CD4-positive, alpha-beta T cell (primary cell): ENCODE measurements around the gene KDM4E. TPM values are rescaled to one million over a fixed set of nuclear protein-coding genes. Genes with fewer than 3 reads are reported as not detected.

ENCODE experiments used
- ATAC-seq: fragments of 200-7000 bp; cut with Tn5 transposase; one replicate; pipeline ENCODE4 v1.10.0; 2022; ENCODE audit warnings: mild to moderate bottlenecking; ENCODE audit not compliant: poor library complexity
- CTCF ChIA-PET: fragments of 350-600 bp; sonication (Branson Sonifier 250); formaldehyde crosslinking; loops from one replicate; lab custom pipeline; 2021; ENCODE audit warnings: antibody characterized with exemption, inconsistent platforms; lab: Charles Lee
- POLR2A ChIA-PET: fragments of 350-600 bp; sonication (Branson Sonifier 250); formaldehyde crosslinking; loops from one replicate; lab custom pipeline; 2021; ENCODE audit warnings: antibody characterized with exemption, inconsistent platforms; lab: Charles Lee
- DNase-seq, 14 experiments: peaks; one replicate each; pipeline ENCODE4 v3.0.0-alpha.2; 2013 to 2020; ENCODE audit warnings: mixed read lengths in 2 of 14
- H3K27ac ChIP-seq, 2 donors: one replicate each; pipeline versions ENCODE4 v1.5.1 to v1.7.0; 2013; ENCODE audit warnings: low read length in 2 of 2, low read depth in 1 of 2, mild to moderate bottlenecking in 1 of 2
- H3K27me3 ChIP-seq, 2 experiments: 1 replicate in 1 of 2; 2 replicates in 1 of 2; pipeline versions ENCODE4 v1.6.1 to v1.7.0; 2013; ENCODE audit warnings: low read length in 2 of 2, control low read depth in 1 of 2, mild to moderate bottlenecking in 1 of 2, moderate library complexity in 1 of 2; ENCODE audit not compliant: insufficient read depth in 2 of 2, control insufficient read depth in 1 of 2
- H3K36me3 ChIP-seq: one replicate; pipeline ENCODE4 v1.6.1; 2013; ENCODE audit warnings: low read length, control low read depth; ENCODE audit not compliant: insufficient read depth
- H3K4me1 ChIP-seq: one replicate; pipeline ENCODE4 v1.6.1; 2013; ENCODE audit warnings: low read length, control low read depth; ENCODE audit not compliant: insufficient read depth
- H3K4me3 ChIP-seq: one replicate; pipeline ENCODE4 v1.5.1; 2013; ENCODE audit warnings: mild to moderate bottlenecking, low read length, moderate library complexity
- H3K9me3 ChIP-seq, 2 experiments: 1 replicate in 1 of 2; 2 replicates in 1 of 2; pipeline versions ENCODE4 v1.6.1 to v1.7.0; 2013; ENCODE audit warnings: low read length in 2 of 2, mild to moderate bottlenecking in 2 of 2, control low read depth in 1 of 2, moderate library complexity in 1 of 2; ENCODE audit not compliant: control insufficient read depth in 1 of 2, insufficient read depth in 1 of 2
- H3K27ac Mint-ChIP-seq: one replicate; pipeline ENCODE4 v1.8.0; 2020; ENCODE audit warnings: mixed read lengths
- H3K27me3 Mint-ChIP-seq: one replicate; pipeline ENCODE4 v1.8.0; 2021; ENCODE audit warnings: mixed read lengths
- H3K36me3 Mint-ChIP-seq: one replicate; pipeline ENCODE4 v1.8.0; 2021; ENCODE audit warnings: low read depth, mixed read lengths
- H3K4me1 Mint-ChIP-seq: one replicate; pipeline ENCODE4 v1.8.0; 2021; ENCODE audit warnings: low read depth, mixed read lengths
- H3K4me3 Mint-ChIP-seq: one replicate; pipeline ENCODE4 v1.8.0; 2020; ENCODE audit warnings: mild to moderate bottlenecking, mixed read lengths
- H3K9me3 Mint-ChIP-seq: one replicate; pipeline ENCODE4 v1.8.0; 2020; ENCODE audit warnings: mixed read lengths
- CTCF ChIP-seq: fragments of 200-600 bp; IDR thresholded peaks from one replicate; pipeline ENCODE4 v1.8.0; 2022; ENCODE audit warnings: antibody characterized with exemption, mild to moderate bottlenecking
- intact Hi-C, 2 experiments: fragments of 100-400 bp; cut with DNase I in 1 of 2; cut with micrococcal nuclease in 1 of 2; formaldehyde crosslinking; loops; one replicate each; pipeline versions ENCODE4 v1.15.1 to v1.9.0; 2023 to 2025; cut with DNase I, micrococcal nuclease
- total RNA-seq, 174 experiments: library from RNA in 2 of 174; stranded (reverse) in 2 of 174; gene quantifications; one replicate each; pipeline ENCODE4 v1.2.3 and lab custom pipeline; 2021 to 2026

Gene KDM4E
- total RNA-seq, 2 experiments from 2014 or later = not detected

GRCh38 chr11:95055283-95055897 lies 30.3 kb downstream of the KDM4E start:
- no peaks in the 10 kb centered on the region for H3K4me1 Mint-ChIP-seq
- CTCF ChIA-PET = interaction anchor here (1.9 kb wide), 1 partner anchor 12 kb away, joined by 8 read pairs; the partner anchor contains the start of gene SRSF8

GRCh38 chr11:95057959-95058358 lies 32.9 kb downstream of the KDM4E start:
- ChIA-PET POLR2A (interaction anchor here (0.5 to 1.6 kb wide), 4 partner anchors 9 to 707 kb away, joined by 3 to 6 read pairs (median 4); partner anchors contain the start of gene SRSF8), CTCF (interaction anchor here (1.4 to 1.5 kb wide), 2 partner anchors 9 to 14 kb away, joined by 3 to 6 read pairs; partner anchors contain the start of gene SRSF8)

More at GRCh38 chr11:95055283-95055897, 30.3 kb downstream of the KDM4E start:
- POLR2A ChIA-PET = no interaction called here
- Mint-ChIP-seq H3K4me3 (no peak overlapping the region), H3K27me3 (peaks cover 68% of the 10 kb centered on the region), H3K9me3 (no peaks in the 10 kb centered on the region), H3K36me3 (no peaks in the 10 kb centered on the region), H3K27ac (no peak overlapping the region)
- no peak for ATAC-seq
- intact Hi-C loops = loop anchor here in 1 of 2 experiments (10.0 kb wide), 1 partner anchor 49 kb away; no protein-coding TSS in a partner anchor
- no peak for TF ChIP-seq CTCF
- peaks cover 0 to 5% of the 10 kb centered on the region in 2 experiments for H3K9me3 ChIP-seq
- H3K27me3 ChIP-seq = peaks cover 14 to 16% of the 10 kb centered on the region in 2 experiments
- DNase-seq = no peak
- no peaks in the 10 kb centered on the region for H3K36me3 ChIP-seq
- no peak overlapping the region for H3K27ac ChIP-seq
- H3K4me1 ChIP-seq = no peaks in the 10 kb centered on the region
- H3K4me3 ChIP-seq = no peak overlapping the region

GRCh38 chr11:95058621-95059020 lies 33.6 kb downstream of the KDM4E start:
- POLR2A ChIA-PET = interaction anchor here (0.5 to 1.4 kb wide), 3 partner anchors 9 to 707 kb away, joined by 3 to 5 read pairs (median 4); partner anchors contain the start of gene SRSF8

More at GRCh38 chr11:95057959-95058358, 32.9 kb downstream of the KDM4E start:
- Histone ChIP-seq H3K9me3 (no peaks in the 10 kb centered on the region), H3K4me1 (no peaks in the 10 kb centered on the region), H3K36me3 (no peaks in the 10 kb centered on the region), H3K27ac (no peak overlapping the region), H3K4me3 (no peak overlapping the region), H3K27me3 (peaks cover 11 to 14% of the 10 kb centered on the region in 2 experiments)
- Mint-ChIP-seq H3K27ac (no peak overlapping the region), H3K36me3 (no peaks in the 10 kb centered on the region), H3K27me3 (peaks cover 60% of the 10 kb centered on the region), H3K4me3 (no peak overlapping the region), H3K9me3 (no peaks in the 10 kb centered on the region), H3K4me1 (no peaks in the 10 kb centered on the region)
- no peak for TF ChIP-seq CTCF
- ATAC-seq (no peak), DNase-seq (no peak)
- intact Hi-C loops = loop anchor here in 1 of 2 experiments (10.0 kb wide), 1 partner anchor 47 kb away; no protein-coding TSS in a partner anchor

More at GRCh38 chr11:95058621-95059020, 33.6 kb downstream of the KDM4E start:
- Mint-ChIP-seq H3K27ac (no peak overlapping the region), H3K4me1 (no peaks in the 10 kb centered on the region), H3K27me3 (peaks cover 54% of the 10 kb centered on the region), H3K9me3 (no peaks in the 10 kb centered on the region), H3K4me3 (no peak overlapping the region), H3K36me3 (no peaks in the 10 kb centered on the region)
- Histone ChIP-seq H3K27ac (no peak overlapping the region), H3K9me3 (no peaks in the 10 kb centered on the region), H3K4me3 (no peak overlapping the region), H3K36me3 (no peaks in the 10 kb centered on the region), H3K27me3 (peaks cover 9 to 10% of the 10 kb centered on the region in 2 experiments), H3K4me1 (no peaks in the 10 kb centered on the region)
- DNase-seq (no peak), ATAC-seq (no peak)
- TF ChIP-seq CTCF = no peak
- CTCF ChIA-PET = interaction anchor here (1.4 to 1.5 kb wide), 2 partner anchors 9 to 14 kb away, joined by 3 to 6 read pairs; partner anchors contain the start of gene SRSF8
- intact Hi-C loops = loop anchor here in 1 of 2 experiments (10.0 kb wide), 1 partner anchor 46 kb away; no protein-coding TSS in a partner anchor
